ENCODE measurements around the gene KCNJ18.
"Not testable (repeated sequence)": the region's sequence is repeated elsewhere in the genome, so short reads cannot be mapped to it uniquely, and the experiment has no call there.

DNA sequence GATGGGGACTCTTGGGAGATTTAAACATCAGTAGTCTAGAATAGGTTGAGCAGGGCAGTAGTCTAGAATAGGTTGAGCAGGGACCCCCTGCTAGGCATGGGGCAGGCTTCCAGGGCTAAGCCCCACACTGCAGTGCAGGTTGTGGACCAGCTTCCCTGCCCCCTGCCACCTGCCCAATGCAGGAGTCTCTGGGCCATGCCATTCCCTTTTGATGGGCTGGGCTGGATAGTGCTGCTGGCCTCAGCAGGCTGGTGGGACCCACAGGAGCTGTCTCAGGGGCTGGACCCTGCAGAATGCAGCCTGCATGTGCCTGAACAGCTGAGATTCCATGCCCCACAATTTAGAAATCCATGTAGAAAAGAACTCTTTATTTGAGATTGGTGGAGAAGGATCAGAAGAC is 26.6 kb downstream of the KCNJ18 start:
- TF ChIP-seq CTCF (IDR thresholded peaks at IDR 0.05; ENCODE audit: borderline replicate concordance, extremely low read depth, low read length, poor library complexity, severe bottlenecking); EZH2 (IDR thresholded peaks at IDR 0.05; ENCODE audit: borderline replicate concordance, low read depth, low read length, severe bottlenecking): not testable (repeated sequence)
